Forelimb muscle (tissue), 1 donor: ENCODE results near the gene ASRGL1. TPM values are rescaled to one million over a fixed set of nuclear protein-coding genes. Genes with fewer than 3 reads are reported as not detected.

ENCODE experiments used
- DNase-seq: peaks from one replicate; pipeline ENCODE4 v3.0.0-alpha.2; 2013; ENCODE audit warnings: low read depth
- polyA plus RNA-seq: library from polyadenylated mRNA; unstranded; fragments of 120-200 nt; gene quantifications from one replicate; pipeline ENCODE4 v1.2.1, GENCODE V29; 2013; ENCODE audit not compliant: insufficient read length

ASRGL1 gene
- polyA plus RNA-seq, 1 donor: 3.4 TPM

DNA sequence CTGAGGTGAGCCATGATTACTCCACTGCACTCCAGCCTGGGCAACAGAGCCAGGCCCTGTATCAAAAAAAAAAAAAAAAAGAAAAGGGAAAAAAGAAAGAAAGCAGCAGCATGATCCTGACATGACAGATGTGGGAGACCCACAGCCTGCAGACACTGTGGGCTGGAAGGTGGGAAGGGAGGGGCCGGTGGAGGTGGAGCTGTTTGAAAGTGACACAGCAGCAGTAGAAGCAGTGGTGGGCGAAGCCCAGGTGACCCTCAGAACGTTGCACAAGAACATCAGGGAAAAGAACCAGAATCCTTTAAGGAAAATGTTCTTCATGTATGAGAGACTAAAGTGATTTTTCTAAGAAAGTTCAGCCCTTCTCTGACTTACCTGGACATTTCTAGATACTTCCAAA is 55.3 kb downstream of the ASRGL1 start:
- no peak for DNase-seq

DNA sequence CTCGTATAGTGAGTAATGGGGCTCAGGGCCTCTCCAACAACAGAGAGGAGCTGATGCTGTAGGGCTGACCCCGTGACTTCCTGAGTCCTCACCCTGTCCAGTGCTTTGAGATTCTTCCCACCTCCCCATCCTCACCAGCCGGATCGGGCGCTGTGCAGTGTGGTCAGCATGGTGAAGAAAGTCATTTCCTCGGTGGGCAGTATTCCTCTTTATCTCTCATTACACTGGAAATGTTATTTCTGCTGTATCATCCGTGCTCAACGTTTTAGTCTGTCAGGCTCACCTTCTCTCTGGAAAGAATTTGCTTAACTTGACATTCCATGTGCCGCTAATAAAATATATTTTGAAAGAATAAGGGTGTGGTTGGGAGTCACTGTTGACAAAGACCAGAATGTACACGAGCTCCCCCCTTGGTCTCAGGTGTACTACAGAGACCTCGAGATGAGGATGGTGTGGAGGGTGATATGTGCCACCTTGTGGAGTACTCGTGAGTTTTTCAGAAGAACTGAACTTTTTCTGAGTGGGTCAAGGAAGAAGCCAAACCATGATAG is 55.9 kb downstream of the ASRGL1 start:
- no peak for DNase-seq

DNA sequence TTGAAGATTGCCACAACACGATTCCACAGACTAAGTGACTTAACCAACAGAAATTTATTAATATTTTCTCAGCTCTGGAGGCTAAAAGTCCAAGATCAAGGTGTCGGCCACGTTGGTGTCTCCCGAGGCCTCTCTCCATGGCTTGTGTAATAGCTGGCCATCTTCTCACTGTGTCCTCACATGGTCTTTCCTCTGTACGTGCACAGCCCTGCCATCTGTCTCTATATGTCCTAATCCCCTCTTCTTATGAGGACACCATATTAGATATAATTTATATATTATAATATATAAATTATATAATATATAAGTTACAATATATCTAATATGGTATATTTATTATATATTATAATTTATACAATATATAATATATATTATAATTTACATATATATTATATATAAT is 56.5 kb downstream of the ASRGL1 start:
- DNase-seq: no peak

DNA sequence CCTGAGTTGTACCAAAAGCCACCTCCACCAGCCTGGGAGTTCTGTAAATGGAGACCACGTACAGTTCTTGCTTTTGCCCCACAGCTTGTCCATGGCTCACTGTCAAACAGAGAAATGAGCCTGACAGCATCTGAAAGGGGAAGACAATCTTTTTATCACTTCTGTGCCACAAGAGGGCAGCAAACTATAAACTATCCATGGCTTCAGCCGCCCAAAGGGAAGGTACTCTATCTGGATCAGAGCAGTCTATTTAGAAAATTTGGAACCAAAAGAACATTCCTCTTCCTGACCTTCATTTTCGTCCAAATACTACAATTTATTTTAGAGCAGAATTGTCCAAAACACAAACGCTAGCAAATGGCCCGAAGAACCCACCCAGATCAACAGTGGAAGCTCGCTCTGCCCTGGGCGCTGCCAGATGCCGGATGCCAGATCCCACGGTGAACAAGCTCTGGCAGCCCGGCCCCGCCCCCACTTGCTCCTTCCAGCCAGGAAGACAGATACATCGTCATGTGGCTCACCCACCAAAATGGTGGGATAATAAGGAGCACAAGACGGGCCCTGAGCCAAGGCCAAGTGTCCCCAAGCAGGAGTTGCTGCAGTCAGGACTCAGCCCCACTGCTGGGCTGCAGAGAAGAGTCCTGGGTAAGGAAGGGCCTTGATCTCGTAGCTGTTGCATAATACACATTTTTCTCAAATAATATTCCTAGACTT is 57.7 kb downstream of the ASRGL1 start:
- peak; percentile 88 for DNase-seq

DNA sequence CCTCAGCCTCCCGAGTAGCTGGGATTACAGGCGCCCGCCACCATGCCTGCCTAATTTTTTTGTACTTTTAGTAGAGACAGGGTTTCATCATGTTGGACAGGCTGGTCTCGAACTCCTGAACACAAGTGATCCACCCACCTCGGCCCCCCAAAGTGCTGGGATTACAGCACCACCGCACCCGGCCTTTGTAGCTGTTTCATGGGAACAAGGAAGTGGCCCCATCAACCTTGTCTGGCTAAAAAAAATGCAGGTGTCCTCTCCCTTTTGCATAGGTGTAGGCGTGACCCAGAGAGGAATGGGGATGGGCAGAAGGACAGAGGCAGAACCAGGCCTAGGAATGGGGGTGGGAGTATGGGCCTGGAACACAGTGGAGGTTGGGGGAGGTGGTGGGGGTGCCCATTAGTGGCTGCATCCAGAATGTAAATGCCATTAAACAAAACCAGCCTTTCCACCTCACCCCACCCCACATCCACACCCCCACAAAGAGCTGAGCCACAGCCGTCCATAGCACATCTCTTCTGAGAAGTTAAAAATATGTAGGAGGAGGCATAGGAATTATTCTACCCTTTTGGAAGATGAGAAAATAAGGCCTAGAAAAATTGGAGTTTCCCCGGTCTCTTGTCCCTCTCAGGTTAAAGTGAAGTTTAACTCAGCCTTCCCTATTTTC is 58.8 kb downstream of the ASRGL1 start:
- DNase-seq: no peak

DNA sequence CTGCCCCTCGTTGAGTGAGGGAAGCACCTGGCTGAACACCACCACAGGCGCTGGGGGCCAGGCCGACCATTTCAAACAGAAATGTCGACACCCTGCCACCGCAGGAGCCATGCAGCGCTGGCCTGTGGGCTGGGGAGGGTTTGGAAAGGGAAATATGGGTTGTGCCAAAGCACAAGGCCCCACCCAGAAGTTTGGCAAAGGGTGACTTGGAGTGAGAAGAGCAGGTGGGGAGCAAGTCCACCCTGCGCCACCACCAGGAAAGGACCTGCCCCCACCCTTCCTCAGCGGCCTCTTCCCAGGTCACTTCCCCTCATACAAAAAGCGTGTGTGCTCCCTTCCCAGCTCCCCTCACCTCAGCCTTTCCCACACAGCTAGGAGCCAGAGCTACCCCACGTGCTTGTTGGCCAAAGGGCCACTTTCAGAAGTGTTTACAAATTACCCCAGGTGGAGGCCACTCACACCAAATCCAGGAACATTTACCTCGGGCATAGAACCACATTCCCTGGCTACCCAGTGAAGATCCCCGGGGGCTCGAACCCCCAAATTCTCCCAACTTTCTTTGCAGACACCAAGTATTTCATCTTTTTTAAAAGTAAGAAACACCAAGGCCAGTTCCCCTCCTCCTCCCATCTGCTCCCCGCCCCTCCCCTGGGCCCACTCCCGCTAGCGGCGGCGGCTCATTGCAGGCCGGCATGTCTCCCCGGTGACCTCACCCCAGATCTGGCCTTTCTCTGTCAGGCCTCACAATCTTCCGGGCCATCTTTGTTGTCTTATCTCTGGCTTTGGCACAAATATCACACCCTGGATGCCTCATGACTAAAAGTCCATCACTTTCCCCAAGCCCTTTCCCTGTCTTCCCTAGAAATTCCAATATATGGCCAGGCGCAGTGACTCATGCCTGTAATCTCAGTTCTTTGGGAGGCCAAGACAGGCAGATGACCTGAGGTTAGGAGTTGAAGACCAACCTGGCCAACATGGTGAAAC is 61.1 kb downstream of the ASRGL1 start:
- no peak for DNase-seq

DNA sequence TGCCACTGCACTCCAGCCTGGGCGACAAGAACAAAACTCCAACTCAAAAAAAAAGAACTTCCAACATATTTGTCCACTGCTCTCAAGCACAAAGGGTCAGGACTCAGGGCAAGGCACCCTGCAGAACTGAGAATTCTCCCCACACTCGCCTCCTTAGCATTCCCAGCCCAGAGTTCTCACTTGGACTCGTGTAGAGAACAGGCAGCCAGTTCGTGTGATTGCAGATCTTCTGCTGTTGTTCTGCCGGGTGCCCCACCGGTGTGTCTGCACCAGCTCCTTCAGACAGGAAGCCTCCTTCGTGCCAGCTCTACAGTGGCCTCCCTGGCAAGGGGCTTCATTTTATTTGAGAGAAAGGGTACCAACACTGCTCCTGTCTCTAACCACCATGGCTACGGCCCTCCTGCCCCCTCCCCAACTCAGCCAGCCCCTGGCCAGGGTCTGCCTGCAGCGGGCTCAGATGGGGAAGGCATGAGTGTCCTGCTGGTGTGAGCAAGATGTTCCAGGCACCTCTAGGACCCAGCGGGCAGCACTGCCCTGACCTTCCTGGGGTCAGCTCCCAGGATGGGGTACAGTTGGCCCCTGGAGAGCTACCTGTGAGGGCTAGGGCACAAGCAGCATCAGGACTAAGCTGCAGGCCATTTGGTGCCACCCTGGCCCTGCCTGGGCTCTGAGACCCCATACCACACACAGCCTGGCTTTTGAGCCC is 62.1 kb downstream of the ASRGL1 start:
- no peak for DNase-seq

DNA sequence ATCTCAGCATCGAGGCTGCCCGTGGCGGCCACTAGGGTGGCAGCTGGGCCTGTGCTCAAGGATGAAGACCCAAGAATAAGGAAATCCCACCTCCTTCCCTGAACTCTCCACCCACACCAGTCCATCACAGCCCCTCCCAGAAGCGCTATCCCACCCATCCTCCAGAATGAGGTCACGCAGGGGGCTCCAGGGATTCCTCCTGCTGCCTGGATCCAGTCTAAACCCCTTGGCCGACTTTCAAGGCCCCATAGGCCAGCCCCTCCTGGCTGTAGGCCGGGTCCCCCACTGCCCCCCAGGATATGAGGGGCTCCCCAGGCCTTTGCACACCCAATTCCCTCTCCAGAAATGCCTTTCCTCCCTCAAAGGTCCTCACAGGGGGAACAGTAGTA is 62.6 kb downstream of the ASRGL1 start:
- peak; percentile 73 for DNase-seq

DNA sequence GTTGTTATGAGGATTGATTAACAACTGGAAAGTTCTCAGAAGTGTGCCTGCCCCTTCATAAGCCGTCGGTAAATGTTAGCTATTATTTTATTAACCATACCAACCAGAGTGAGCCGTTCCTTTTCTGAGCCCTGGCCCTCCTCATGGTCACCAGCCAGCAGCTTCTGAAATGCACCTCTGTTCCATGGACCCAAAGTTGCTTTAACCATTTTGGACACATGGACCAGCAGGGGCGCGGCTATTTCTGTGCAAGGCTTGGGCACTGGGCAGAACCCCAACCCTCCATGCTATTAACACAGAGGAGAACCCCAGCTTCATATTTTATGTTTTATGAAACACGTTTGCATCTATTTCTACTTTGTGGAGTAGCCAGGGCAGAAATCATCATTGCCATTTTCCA is 63.0 kb downstream of the ASRGL1 start:
- DNase-seq: no peak

DNA sequence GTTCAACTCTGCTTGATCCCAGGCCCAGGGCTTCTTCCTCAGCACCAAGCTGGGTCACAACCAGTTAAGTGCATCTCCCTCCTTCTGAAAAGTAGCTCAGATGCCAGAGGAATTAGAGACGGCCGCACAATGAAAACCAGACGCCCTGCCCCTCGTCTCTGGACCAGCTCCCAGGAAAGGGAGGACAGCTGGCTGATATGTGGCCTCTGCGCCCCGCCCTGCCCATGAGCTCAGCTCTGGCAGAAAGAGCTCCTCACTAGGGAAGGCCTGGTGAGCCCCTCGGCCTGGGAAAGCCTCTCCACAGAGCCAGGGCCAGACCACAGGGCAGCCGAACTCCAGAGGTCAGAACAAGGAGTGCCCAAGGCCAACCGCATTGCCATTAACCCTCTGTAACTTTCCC is 63.5 kb downstream of the ASRGL1 start:
- peak; percentile 73 for DNase-seq

DNA sequence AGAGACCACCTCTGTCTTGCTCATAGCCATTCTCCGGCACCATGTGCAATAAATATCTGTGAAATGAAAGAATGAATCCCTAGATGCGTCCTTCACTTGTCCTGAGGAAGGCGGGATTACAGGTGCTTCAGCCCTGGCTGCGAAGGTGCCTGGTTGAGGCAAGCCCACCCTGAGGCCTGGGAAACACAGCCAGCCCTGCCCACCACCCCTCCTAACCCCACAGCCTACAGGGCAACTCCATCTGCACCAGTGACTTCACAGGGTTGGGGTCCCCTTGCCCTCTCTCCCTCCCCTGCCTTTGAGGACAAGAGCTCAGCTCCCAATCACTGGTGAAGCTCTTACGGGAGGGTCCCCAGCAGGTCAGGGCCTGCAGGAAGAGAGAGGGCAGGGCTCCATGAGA is 64.1 kb downstream of the ASRGL1 start:
- DNase-seq: no peak

DNA sequence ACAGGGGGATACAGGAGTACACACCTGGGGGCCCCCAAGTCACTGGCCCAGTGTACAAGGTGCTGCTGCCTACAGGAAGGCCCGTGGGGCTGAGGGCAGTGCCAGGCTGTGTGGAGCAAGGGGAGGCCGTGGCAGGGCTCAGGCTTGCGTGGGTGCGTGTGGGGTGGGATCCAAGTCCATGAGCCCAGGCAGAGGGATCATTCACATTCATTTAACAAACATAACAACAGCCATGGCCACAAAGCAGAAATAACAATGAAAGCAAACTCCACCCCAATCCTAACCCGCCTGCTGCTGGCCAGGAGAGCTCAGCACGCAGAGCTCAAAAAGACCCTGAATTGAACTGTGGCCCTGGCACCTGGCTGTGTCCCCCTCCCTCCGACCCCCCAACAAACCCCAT is 64.6 kb downstream of the ASRGL1 start:
- DNase-seq: no peak

DNA sequence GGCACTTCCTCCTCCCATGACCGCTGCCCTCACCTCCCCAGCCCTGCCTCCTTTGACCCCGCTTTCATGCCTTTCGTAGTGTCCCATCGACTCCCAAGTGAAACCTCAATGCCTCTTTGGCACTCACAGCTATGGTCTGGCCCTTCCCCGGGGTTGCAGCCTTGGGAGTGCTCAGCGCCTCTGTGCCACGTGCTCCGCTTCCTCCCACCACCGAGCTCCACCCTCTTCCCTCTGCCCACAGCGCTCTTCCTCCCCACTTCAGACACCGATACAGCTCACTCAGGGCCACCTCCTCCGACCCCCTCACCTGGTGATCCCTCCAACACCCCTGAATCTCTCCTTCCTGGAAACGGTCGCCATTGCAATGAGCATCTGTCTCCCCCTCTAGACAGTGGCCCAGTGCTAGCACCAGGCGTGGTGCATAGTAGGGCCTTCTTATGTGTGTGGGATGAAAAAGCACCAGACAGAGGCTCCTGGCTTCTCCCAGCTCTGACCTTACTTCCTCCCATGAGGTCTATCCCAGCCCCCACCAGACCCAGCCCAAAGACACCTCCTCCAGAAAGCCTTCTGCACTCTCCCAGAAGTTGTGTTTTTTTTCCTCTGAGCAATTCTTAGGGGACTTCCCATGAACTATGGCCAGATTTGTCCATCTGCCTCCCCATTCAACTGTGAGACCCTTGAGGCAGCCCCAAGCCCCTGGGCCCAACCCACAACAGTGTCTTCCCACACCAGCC is 65.1 kb downstream of the ASRGL1 start:
- DNase-seq: no peak

DNA sequence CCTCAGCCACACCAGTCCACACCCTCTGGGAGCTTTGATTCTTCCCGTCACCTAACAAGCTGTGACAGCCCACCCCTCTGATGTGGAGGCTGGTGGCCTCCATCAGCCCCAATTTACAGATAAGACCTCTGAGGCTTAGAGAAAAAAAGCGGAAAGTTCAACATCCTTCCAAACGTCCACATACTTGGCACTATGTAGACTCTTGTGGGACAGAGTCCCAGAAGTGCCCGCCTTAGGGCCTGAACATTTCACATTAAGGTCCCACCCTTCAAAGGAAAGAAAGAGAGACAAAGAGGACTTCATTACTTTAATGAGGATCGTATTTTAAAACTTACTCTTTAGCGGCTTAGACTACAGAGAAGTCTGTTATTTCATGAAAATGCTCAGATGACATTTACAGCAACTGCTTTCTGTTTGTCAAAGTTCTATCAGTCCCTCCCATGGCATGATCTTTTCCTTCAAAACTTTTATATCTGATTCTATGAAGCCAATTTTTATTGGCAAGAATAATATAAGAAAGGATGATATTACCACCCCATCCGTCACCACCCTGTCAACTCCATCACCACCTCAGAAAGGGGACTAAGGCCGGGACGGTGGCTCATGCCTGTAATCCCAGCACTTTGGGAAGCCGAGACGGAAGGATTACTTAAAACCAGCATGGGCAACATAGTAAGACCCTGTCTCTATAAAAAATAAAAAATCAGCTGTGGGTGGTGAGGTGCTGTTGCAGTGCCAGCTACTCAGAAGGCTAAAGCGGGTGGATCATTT is 65.9 kb downstream of the ASRGL1 start:
- DNase-seq: no peak

DNA sequence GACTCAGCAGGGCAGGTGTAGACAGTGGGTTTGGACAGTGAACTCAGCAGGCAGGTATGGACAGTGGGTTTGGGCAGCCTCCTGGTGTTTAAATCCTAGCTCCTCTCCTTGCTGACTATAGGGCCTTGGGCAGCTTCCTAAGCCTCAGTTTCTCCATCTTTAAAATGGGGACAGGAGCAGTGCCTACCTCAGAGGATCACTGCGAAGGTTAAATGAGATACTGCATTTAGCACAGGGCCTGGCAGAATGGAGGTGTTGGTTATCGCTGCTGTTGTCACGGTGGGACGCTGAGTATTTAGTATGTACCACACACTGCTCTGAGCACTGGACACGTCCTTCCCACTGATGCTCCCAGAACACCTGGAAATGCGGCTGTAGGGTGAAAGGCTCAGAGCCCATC is 67.2 kb downstream of the ASRGL1 start:
- no peak for DNase-seq

DNA sequence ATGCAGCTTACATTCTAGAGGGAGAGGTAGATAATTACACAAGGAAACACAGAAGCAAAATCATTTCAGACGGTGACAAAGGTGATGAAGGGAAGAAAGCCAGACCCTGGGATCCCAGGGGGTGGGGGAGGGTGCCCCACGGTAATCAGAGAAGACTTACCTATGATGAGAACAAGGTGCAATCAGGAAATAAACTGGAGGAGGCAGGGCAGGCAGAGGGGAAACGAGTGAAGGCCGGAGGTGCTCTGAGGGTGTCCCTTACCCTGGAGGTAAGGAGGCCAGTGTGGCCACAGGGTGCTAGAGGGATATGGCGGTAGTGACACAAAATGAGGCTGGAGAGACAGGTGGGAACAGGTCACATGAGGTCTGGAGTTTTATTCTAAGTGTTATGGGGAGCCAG is 67.7 kb downstream of the ASRGL1 start:
- DNase-seq: no peak

DNA sequence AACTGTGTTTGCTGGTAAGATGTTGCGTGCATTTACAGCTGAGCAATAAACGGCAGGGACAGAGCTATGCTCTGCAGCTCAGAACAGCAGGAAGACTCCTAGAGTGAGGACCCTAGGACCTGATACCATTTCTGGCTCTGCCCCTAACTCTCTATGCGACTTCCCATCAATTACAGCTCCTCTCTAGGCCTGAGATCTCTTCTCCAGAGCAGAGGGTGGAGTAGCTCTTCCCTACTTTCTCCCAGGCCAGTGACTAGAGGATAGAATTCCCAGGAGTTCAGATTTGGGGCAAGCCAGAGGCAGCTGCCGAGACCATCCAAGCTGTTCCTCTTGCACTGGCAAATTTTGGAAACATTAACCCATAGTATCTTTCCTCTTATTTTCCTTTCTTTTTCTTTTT is 68.8 kb downstream of the ASRGL1 start:
- no peak for DNase-seq

DNA sequence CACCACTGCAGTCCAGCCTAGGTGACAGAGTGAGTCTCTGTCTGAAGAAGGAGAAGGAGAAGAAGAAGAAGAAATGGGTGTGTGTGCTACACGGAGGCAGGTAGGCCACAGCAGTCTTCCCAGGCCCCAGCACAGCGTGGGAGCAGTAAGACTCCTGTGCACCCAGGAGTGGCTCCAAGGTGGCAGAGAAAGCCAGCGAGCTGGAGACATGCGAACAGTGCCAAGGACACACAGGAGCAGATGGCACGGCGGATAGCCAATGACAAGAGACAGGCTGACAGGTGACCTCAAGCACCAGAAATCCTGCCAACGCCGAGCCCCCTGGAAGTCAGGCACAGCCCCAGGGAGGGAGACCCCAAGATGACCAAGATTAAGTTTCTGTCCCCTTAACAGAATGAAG is 72.6 kb downstream of the ASRGL1 start:
- no peak for DNase-seq

DNA sequence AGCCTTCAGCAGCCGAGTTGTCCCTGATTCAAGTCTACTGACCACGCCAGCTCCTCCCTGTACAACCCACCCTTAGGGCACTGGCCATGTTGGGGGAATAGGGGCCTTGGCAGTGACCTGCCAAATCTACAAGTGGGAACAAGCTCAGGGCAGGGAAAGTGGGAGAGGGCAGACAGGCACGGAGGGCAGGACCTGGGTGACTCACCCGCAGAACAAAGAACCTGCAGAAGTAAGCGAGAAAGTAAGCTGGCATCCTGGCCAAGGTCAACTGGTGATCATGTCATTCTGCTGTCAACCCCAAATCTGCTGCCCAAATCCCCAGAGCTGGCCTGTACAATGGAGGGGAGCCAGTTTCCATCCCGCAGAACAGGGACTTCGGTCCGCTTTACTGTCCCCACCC is 73.7 kb downstream of the ASRGL1 start:
- DNase-seq: no peak

DNA sequence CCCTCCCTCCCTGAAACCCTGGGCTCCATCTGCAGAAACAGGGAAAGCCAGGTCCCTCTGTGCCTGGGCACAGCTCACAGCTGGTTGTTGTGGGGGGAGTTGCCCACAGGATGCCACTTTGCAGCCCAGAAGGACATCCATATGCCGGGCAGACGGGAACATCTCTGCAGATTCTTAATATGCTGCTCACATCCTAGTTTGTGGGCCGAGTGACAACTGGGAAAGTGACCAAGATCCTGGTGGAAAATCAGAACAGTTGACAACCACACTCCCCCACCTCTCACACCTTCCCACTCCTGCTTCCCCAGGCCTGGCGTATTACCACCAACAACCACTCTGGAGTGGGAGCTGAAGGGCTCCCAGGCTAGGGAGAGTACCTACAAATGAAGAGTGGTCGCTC is 74.3 kb downstream of the ASRGL1 start:
- no peak for DNase-seq
